Measurements from ENCODE around the gene TLR4. TPM values are rescaled to one million over a fixed set of nuclear protein-coding genes. Genes with fewer than 3 reads are reported as not detected.
A peak's percentile ranks its signal among the peaks of the same experiment; 100 is the strongest.

TLR4 gene
- not detected for total RNA-seq

- no peak for DNase-seq (ENCODE audit: low spot score in 2 of 2)
- peaks cover 6 to 17% of the 10 kb centered on the region in 2 donors for H3K9me3 Mint-ChIP-seq
- no peaks in the 10 kb centered on the region for H3K36me3 Mint-ChIP-seq
- no peak for ATAC-seq
- no peak within 1 kb of the TSS for H3K27ac Mint-ChIP-seq
Observed at GRCh38 chr9:117704024-117704575, at the start of gene TLR4. TSS of gene TLR4 (plus strand) at chr9:117704403. CDS start at chr9:117704473, 70 bp downstream.

- DNase-seq (ENCODE audit: low spot score in 2 of 2) (no peak), ATAC-seq (no peak)
- H3K27ac Mint-ChIP-seq, result no peak overlapping the region
- no peaks in the 10 kb centered on the region for H3K9me3 Mint-ChIP-seq
- H3K36me3 Mint-ChIP-seq, result no peaks in the 10 kb centered on the region
Observed at GRCh38 chr9:117656002-117656401, 48.2 kb upstream of the TLR4 start.

GRCh38 chr9:117662651-117663050 is 41.6 kb upstream of the TLR4 start:
- Mint-ChIP-seq H3K36me3 (no peaks in the 10 kb centered on the region), H3K9me3 (peaks cover 4% of the 10 kb centered on the region in 2 donors), H3K27ac (no peak overlapping the region)
- DNase-seq (ENCODE audit: low spot score in 2 of 2), result no peak
- ATAC-seq, result no peak

- DNase-seq (ENCODE audit: low spot score in 2 of 2) (no peak), ATAC-seq (no peak)
- peaks cover 4% of the 10 kb centered on the region in 2 donors for H3K9me3 Mint-ChIP-seq
- no peaks in the 10 kb centered on the region for H3K36me3 Mint-ChIP-seq
- peak overlapping the region in 1 of 2 donors; percentile 44 for H3K27ac Mint-ChIP-seq
Observed at GRCh38 chr9:117664419-117664818, 39.8 kb upstream of the TLR4 start.

GRCh38 chr9:117665601-117666385 is 38.4 kb upstream of the TLR4 start:
- ATAC-seq, result no peak
- no peak overlapping the region for H3K27ac Mint-ChIP-seq
- no peak for DNase-seq (ENCODE audit: low spot score in 2 of 2)
- H3K36me3 Mint-ChIP-seq, result no peaks in the 10 kb centered on the region
- H3K9me3 Mint-ChIP-seq, result peaks cover 4% of the 10 kb centered on the region in 2 donors

GRCh38 chr9:117671468-117671867 is 32.7 kb upstream of the TLR4 start:
- Mint-ChIP-seq H3K9me3 (peaks cover 0 to 6% of the 10 kb centered on the region in 2 donors), H3K36me3 (no peaks in the 10 kb centered on the region), H3K27ac (no peak overlapping the region)
- DNase-seq (ENCODE audit: low spot score in 2 of 2), result no peak
- ATAC-seq, result no peak

GRCh38 chr9:117672369-117672768 is 31.8 kb upstream of the TLR4 start:
- Mint-ChIP-seq H3K27ac (no peak overlapping the region), H3K9me3 (peaks cover 0 to 6% of the 10 kb centered on the region in 2 donors), H3K36me3 (no peaks in the 10 kb centered on the region)
- no peak for ATAC-seq
- DNase-seq (ENCODE audit: low spot score in 2 of 2), result no peak

GRCh38 chr9:117677572-117677971 is 26.6 kb upstream of the TLR4 start:
- Mint-ChIP-seq H3K9me3 (peaks cover 0 to 6% of the 10 kb centered on the region in 2 donors), H3K27ac (no peak overlapping the region), H3K36me3 (no peaks in the 10 kb centered on the region)
- DNase-seq (ENCODE audit: low spot score in 2 of 2), result no peak
- no peak for ATAC-seq

GRCh38 chr9:117678871-117679270 is 25.3 kb upstream of the TLR4 start:
- DNase-seq (ENCODE audit: low spot score in 2 of 2) (no peak), ATAC-seq (peak in 1 of 2 donors; percentile 47)
- Mint-ChIP-seq H3K27ac (no peak overlapping the region), H3K9me3 (no peaks in the 10 kb centered on the region), H3K36me3 (no peaks in the 10 kb centered on the region)

- Mint-ChIP-seq H3K36me3 (no peaks in the 10 kb centered on the region), H3K9me3 (no peaks in the 10 kb centered on the region), H3K27ac (no peak overlapping the region)
- ATAC-seq (no peak), DNase-seq (ENCODE audit: low spot score in 2 of 2) (no peak)
Observed at GRCh38 chr9:117679416-117679815, 24.8 kb upstream of the TLR4 start.

- ATAC-seq (no peak), DNase-seq (ENCODE audit: low spot score in 2 of 2) (no peak)
- H3K36me3 Mint-ChIP-seq, result no peaks in the 10 kb centered on the region
- H3K9me3 Mint-ChIP-seq, result no peaks in the 10 kb centered on the region
- no peak overlapping the region for H3K27ac Mint-ChIP-seq
Observed at GRCh38 chr9:117681888-117682287, 22.3 kb upstream of the TLR4 start.

GRCh38 chr9:117682955-117683710 is 21.1 kb upstream of the TLR4 start:
- Mint-ChIP-seq H3K27ac (no peak overlapping the region), H3K36me3 (no peaks in the 10 kb centered on the region), H3K9me3 (no peaks in the 10 kb centered on the region)
- ATAC-seq (peak; percentile 33 to 92), DNase-seq (ENCODE audit: low spot score in 2 of 2) (no peak)

GRCh38 chr9:117687532-117687931 is 16.7 kb upstream of the TLR4 start:
- ATAC-seq, result no peak

GRCh38 chr9:117691367-117691766 is 12.8 kb upstream of the TLR4 start:
- Mint-ChIP-seq H3K27ac (no peak overlapping the region), H3K36me3 (no peaks in the 10 kb centered on the region), H3K9me3 (peaks cover 0 to 10% of the 10 kb centered on the region in 2 donors)
- ATAC-seq, result no peak
- DNase-seq (ENCODE audit: low spot score in 2 of 2), result no peak

More at GRCh38 chr9:117687532-117687931, 16.7 kb upstream of the TLR4 start:
- Mint-ChIP-seq H3K27ac (no peak overlapping the region), H3K9me3 (no peaks in the 10 kb centered on the region), H3K36me3 (no peaks in the 10 kb centered on the region)
- DNase-seq (ENCODE audit: low spot score in 2 of 2), result no peak

GRCh38 chr9:117696154-117696553 is 8.0 kb upstream of the TLR4 start:
- no peak overlapping the region for H3K27ac Mint-ChIP-seq
- DNase-seq (ENCODE audit: low spot score in 2 of 2), result no peak
- H3K9me3 Mint-ChIP-seq, result peaks cover 0 to 15% of the 10 kb centered on the region in 2 donors
- peaks cover 0 to 6% of the 10 kb centered on the region in 2 donors for H3K36me3 Mint-ChIP-seq
- no peak for ATAC-seq

- ATAC-seq (no peak), DNase-seq (ENCODE audit: low spot score in 2 of 2) (no peak)
- H3K27ac Mint-ChIP-seq, result no peak overlapping the region
- peaks cover 0 to 21% of the 10 kb centered on the region in 2 donors for H3K9me3 Mint-ChIP-seq
- peaks cover 0 to 6% of the 10 kb centered on the region in 2 donors for H3K36me3 Mint-ChIP-seq
Observed at GRCh38 chr9:117697046-117697445, 7.2 kb upstream of the TLR4 start.

GRCh38 chr9:117703537-117703936 is 666 bp upstream of the TLR4 start:
- ATAC-seq (no peak), DNase-seq (ENCODE audit: low spot score in 2 of 2) (no peak)
- Mint-ChIP-seq H3K27ac (no peak overlapping the region), H3K9me3 (peaks cover 6 to 20% of the 10 kb centered on the region in 2 donors), H3K36me3 (peaks cover 0 to 4% of the 10 kb centered on the region in 2 donors)

All from activated naive CD4-positive, alpha-beta T cell treated with anti-CD3 and anti-CD28 coated beads, Interleukin-2, amount 50 U/mL, for 72 hours (primary cell).